ENCODE data around the gene EXOSC2.
A peak's percentile ranks its signal among the peaks of the same experiment; 100 is the strongest.
"Not testable (repeated sequence)": the region's sequence is repeated elsewhere in the genome, so short reads cannot be mapped to it uniquely, and the experiment has no call there.

The EXOSC2 gene

GRCh38 chr9:130680836-130681768 is 12.5 kb upstream of the EXOSC2 start:
- DNase-seq (ENCODE audit: low spot score) = peak; percentile 87
- no peak for TF ChIP-seq CTCF (IDR thresholded peaks at IDR 0.05; ENCODE audit: extremely low read depth, missing control alignments)

GRCh38 chr9:130681769-130682420 is 11.7 kb upstream of the EXOSC2 start:
- DNase-seq (ENCODE audit: low spot score) = peak; percentile 74
- TF ChIP-seq CTCF (IDR thresholded peaks at IDR 0.05; ENCODE audit: extremely low read depth, missing control alignments) = no peak

GRCh38 chr9:130682421-130683121 is 11.0 kb upstream of the EXOSC2 start:
- TF ChIP-seq CTCF (IDR thresholded peaks at IDR 0.05; ENCODE audit: extremely low read depth, missing control alignments) = peak; percentile 63
- DNase-seq (ENCODE audit: low spot score) = peak; percentile 82

- DNase-seq (ENCODE audit: low spot score) = no peak
Measured at GRCh38 chr9:130685104-130685503, 8.5 kb upstream of the EXOSC2 start.

GRCh38 chr9:130685945-130686344 is 7.6 kb upstream of the EXOSC2 start:
- DNase-seq (ENCODE audit: low spot score) = not testable (repeated sequence)

More at GRCh38 chr9:130685104-130685503, 8.5 kb upstream of the EXOSC2 start:
- no peak for TF ChIP-seq CTCF (IDR thresholded peaks at IDR 0.05; ENCODE audit: extremely low read depth, missing control alignments)

GRCh38 chr9:130687615-130688014 is 6.0 kb upstream of the EXOSC2 start:
- no peak for DNase-seq (ENCODE audit: low spot score)
- TF ChIP-seq CTCF (IDR thresholded peaks at IDR 0.05; ENCODE audit: extremely low read depth, missing control alignments) = no peak

- no peak for DNase-seq (ENCODE audit: low spot score)
Measured at GRCh38 chr9:130688072-130688471, 5.5 kb upstream of the EXOSC2 start.

More at GRCh38 chr9:130688072-130688471, 5.5 kb upstream of the EXOSC2 start:
- TF ChIP-seq CTCF (IDR thresholded peaks at IDR 0.05; ENCODE audit: extremely low read depth, missing control alignments) = no peak

Measured in GM20000 (cell line).